ENCODE data around the gene NAALADL2.

DNA sequence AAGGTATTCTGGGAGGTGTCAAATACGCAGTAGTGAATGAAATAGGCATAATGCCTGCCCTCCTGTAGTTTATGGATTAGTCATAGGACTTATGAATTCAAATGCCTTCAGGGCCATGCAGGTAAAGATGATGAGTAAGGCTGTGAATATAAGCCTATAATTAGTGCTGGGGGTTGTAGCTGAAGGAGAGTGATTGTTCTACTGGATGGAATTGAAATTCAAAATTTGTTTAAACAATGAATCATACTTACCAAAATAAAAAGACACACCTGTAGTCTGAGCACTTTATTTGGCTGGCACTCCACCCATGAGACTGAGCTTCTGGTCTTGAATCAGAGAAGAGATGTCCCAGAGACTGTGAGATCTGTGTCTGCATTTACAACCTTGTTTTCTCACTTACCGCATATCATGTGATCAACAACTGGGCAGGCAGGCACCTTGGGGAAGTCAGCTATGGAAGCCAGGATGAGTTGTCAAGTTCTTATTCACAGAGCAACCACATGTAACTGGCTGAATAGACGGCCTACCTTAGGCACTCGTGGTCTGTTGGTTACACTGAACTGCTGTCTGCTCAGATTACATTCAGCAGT lies 291.8 kb downstream of the NAALADL2 start:
- TF ChIP-seq, protein P1, sequence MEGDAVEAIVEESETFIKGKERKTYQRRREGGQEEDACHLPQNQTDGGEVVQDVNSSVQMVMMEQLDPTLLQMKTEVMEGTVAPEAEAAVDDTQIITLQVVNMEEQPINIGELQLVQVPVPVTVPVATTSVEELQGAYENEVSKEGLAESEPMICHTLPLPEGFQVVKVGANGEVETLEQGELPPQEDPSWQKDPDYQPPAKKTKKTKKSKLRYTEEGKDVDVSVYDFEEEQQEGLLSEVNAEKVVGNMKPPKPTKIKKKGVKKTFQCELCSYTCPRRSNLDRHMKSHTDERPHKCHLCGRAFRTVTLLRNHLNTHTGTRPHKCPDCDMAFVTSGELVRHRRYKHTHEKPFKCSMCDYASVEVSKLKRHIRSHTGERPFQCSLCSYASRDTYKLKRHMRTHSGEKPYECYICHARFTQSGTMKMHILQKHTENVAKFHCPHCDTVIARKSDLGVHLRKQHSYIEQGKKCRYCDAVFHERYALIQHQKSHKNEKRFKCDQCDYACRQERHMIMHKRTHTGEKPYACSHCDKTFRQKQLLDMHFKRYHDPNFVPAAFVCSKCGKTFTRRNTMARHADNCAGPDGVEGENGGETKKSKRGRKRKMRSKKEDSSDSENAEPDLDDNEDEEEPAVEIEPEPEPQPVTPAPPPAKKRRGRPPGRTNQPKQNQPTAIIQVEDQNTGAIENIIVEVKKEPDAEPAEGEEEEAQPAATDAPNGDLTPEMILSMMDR (IDR thresholded peaks at IDR 0.05; ENCODE audit: low read length): no peak
- no peak for TF ChIP-seq EZH2 (IDR thresholded peaks at IDR 0.05; ENCODE audit: borderline replicate concordance, low read length)

Data from OCI-LY1 (cell line).